Stimulated activated CD4-positive, alpha-beta T cell treated with anti-CD3 and anti-CD28 coated beads, Interleukin-12 subunit alpha, Interleukin-12 subunit beta, amount 100 ng/mL, for 4 hours (primary cell): Measurements from ENCODE around the gene CHST6.
"Not testable (repeated sequence)": the region's sequence is repeated elsewhere in the genome, so short reads cannot be mapped to it uniquely, and the experiment has no call there.

Source experiments
- DNase-seq: peaks from one replicate; pipeline ENCODE4 v3.0.0-alpha.2; 2020

Gene CHST6

GRCh38 chr16:75472908-75473877 lies 22.0 kb downstream of the CHST6 start:
- no peak for DNase-seq

GRCh38 chr16:75471723-75472633 lies 23.3 kb downstream of the CHST6 start:
- no peak for DNase-seq

- DNase-seq, result no peak
Observed at GRCh38 chr16:75466760-75467159, 28.5 kb downstream of the CHST6 start.

- peak; percentile 99 for DNase-seq
Observed at GRCh38 chr16:75464122-75464918, 30.9 kb downstream of the CHST6 start, which contains the start of gene TMEM170A. TMEM170A (minus strand) TSS chr16:75464689; CDS start chr16:75464600, 89 bp downstream.

GRCh38 chr16:75463389-75464121 lies 31.7 kb downstream of the CHST6 start:
- DNase-seq, result peak; percentile 32

GRCh38 chr16:75462806-75463205 lies 32.4 kb downstream of the CHST6 start:
- DNase-seq, result no peak

GRCh38 chr16:75461575-75461974 lies 33.7 kb downstream of the CHST6 start:
- DNase-seq, result no peak

- no peak for DNase-seq
Observed at GRCh38 chr16:75460446-75460845, 34.8 kb downstream of the CHST6 start.

- DNase-seq, result no peak
Observed at GRCh38 chr16:75459691-75460090, 35.5 kb downstream of the CHST6 start.

- no peak for DNase-seq
Observed at GRCh38 chr16:75458439-75458838, 36.8 kb downstream of the CHST6 start.

- DNase-seq, result no peak
Observed at GRCh38 chr16:75458029-75458428, 37.2 kb downstream of the CHST6 start.

GRCh38 chr16:75457485-75458021 lies 37.7 kb downstream of the CHST6 start:
- no peak for DNase-seq

- DNase-seq, result no peak
Observed at GRCh38 chr16:75456971-75457370, 38.3 kb downstream of the CHST6 start.

GRCh38 chr16:75456486-75456885 lies 38.8 kb downstream of the CHST6 start:
- not testable (repeated sequence) for DNase-seq

GRCh38 chr16:75455677-75456076 lies 39.6 kb downstream of the CHST6 start:
- DNase-seq, result no peak

- DNase-seq, result no peak
Observed at GRCh38 chr16:75452464-75453190, 42.6 kb downstream of the CHST6 start.

GRCh38 chr16:75446416-75446815 lies 48.8 kb downstream of the CHST6 start:
- DNase-seq, result no peak

- DNase-seq, result no peak
Observed at GRCh38 chr16:75445298-75445697, 49.9 kb downstream of the CHST6 start.

- no peak for DNase-seq
Observed at GRCh38 chr16:75443298-75443697, 51.9 kb downstream of the CHST6 start.

- DNase-seq, result no peak
Observed at GRCh38 chr16:75433732-75434413, 61.4 kb downstream of the CHST6 start.
